ENCODE results near the gene RCOR1.

RCOR1 gene

DNA sequence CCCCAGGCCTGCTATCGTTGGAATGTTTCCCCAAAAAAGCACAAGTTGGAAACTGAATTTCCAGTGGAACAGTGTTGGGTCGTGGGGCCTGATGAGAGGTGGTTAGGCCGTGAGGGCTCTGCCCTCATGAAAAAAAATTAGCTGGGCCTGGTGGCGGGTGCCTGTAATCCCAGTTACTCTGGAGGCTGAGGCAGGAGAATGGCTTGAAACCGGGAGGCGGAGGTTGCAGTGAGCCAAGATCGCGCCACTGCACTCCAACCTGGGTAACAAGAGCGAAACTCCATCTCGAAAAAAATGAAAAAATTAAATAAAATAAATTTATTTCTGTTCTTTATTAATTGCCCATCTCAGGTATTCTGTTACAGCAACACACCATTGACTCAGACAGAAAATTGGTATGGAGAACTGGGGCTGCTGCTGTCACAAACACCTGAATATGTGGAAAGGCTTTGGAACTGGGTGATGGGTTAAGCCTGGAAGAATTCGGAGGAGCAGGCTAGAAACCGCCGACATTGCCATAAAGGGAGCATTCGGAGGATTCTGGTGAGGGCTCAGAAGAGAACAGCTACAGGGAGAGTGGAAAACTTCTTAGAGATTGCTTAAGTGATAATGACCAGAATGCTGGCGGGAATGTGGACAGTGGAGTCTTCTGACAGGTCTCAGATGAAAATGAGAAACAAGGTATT is 17.1 kb upstream of the RCOR1 start:
- TF ChIP-seq, protein P1, sequence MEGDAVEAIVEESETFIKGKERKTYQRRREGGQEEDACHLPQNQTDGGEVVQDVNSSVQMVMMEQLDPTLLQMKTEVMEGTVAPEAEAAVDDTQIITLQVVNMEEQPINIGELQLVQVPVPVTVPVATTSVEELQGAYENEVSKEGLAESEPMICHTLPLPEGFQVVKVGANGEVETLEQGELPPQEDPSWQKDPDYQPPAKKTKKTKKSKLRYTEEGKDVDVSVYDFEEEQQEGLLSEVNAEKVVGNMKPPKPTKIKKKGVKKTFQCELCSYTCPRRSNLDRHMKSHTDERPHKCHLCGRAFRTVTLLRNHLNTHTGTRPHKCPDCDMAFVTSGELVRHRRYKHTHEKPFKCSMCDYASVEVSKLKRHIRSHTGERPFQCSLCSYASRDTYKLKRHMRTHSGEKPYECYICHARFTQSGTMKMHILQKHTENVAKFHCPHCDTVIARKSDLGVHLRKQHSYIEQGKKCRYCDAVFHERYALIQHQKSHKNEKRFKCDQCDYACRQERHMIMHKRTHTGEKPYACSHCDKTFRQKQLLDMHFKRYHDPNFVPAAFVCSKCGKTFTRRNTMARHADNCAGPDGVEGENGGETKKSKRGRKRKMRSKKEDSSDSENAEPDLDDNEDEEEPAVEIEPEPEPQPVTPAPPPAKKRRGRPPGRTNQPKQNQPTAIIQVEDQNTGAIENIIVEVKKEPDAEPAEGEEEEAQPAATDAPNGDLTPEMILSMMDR (IDR thresholded peaks at IDR 0.05) = no peak

DNA sequence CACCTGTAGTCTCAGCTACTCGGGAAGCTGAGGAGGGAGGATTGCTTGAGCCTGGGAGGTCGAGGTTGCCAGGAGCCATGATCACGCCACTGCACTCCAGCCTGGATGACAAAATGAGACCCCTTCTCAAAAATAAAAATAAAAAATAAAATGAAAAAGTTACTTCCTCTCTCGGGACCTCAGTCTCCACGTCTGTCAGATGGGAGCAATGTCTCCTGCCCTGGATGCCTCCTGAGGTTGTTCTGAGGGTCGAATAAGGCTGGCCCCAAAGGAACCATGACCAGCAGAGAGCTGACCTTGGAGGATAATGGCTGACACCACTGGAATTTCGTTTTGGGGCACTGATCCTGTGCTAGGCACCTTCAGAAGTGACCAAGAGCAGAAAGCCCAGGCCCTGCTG is 13.6 kb upstream of the RCOR1 start:
- TF ChIP-seq, protein P1 (IDR thresholded peaks at IDR 0.05) = no peak

DNA sequence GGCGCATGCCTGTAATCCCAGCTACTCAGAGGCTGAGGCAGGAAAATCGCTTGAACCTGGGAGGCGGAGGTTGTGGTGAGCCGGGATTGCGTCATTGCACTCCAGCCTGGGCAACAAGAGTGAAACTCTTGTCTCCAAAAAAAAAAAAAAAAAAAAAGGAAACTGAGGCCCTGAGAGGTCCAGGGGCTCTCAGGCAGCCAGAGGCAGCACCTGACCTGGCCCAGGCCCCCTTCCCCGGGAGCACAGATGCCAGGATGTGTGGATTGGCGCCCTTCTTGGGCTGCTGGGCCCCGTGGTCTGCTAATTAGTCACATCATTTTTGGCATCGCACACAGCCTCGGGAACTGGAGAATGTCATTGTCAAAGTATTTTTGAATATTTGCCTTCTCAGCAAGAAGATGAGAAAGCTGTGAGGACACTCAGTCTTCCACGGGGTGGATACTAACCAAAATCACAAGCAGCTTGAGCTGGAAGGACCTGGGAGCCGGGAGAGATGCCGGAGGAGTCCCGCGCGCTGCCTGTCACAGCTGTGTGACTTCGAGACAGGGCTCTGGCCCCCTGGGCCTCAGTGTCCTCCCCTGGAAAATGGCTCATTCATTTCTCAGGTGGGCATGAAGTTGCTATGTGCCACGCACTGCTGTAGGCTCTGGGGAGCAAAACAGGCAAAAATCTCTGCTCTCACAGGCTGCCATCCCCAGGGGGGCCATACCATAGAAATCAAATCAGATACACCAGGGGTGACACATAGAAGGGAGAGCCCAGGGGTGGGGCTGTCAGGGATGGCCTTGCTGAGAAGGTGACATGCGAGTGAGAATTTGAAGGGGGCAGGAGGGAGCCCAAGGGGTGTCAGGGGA is 12.5 kb upstream of the RCOR1 start:
- TF ChIP-seq, protein P1 (IDR thresholded peaks at IDR 0.05) = no peak

DNA sequence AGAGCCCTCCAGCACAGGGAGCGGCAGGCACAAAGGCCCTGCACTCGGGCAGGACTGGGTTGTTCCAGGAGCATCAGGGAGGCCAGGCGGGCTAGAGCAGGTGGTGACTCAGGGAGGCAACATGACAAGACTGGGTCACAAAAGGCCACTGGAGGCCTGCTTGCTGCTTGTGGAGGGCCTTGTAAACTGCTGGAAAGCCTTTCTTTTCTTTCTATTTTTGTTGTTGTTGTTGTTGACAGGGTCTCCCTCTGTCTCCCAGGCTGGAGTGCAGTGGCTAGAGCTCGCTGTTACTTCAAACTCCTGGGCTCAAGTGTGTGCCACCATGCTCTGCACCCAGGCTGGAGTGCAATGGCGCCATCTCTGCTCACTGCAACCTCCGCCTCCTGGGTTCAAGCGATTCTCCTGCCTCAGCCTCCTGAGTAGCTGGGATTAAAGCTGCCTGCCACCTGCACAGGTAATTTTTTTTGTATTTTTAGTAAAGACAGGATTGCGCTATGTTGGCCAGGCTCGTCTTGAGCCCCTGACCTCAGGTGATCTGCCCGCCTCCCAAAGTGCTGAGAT is 11.8 kb upstream of the RCOR1 start:
- TF ChIP-seq, protein P1 (IDR thresholded peaks at IDR 0.05) = no peak

DNA sequence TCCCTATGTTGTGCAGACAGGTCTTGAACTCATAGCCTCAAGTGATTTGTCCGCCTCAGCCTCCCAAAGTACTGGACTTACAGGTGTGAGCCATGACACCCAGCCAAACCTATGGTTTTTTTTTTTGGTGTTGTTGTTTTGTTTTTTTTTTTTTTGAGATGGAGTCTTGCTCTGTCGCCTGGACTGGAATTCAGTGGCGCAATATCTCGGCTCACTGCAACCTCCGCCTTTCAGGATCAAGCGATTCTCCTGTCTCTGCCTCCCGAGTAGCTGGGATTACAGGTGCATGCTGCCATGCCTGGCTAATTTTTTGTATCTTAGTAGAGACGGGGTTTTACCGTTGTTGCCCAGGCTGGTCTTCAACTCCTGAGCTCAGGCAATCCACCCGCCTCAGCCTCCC is 11.3 kb upstream of the RCOR1 start:
- TF ChIP-seq, protein P1 (IDR thresholded peaks at IDR 0.05) = no peak

DNA sequence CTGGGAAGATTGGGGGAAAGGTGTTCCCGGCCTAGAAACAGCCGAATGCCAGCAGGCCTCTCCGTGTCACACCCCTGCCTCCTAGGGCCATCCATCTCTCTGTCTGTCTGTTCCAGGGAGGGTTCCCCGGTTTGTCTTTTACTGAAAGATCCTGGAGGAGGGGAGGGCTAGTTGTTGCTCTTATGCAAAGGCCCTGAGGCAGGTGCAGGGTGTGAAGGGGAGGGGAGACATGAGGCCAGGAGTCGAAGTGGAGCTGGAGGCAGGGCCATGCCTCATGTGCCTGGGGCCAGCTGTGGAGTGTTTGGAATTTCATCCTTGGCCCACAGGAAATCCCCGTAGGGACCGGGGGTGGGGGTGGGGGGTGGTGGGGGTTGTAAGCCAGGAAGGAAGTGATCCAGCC is 8.7 kb upstream of the RCOR1 start:
- TF ChIP-seq, protein P1 (IDR thresholded peaks at IDR 0.05) = no peak

DNA sequence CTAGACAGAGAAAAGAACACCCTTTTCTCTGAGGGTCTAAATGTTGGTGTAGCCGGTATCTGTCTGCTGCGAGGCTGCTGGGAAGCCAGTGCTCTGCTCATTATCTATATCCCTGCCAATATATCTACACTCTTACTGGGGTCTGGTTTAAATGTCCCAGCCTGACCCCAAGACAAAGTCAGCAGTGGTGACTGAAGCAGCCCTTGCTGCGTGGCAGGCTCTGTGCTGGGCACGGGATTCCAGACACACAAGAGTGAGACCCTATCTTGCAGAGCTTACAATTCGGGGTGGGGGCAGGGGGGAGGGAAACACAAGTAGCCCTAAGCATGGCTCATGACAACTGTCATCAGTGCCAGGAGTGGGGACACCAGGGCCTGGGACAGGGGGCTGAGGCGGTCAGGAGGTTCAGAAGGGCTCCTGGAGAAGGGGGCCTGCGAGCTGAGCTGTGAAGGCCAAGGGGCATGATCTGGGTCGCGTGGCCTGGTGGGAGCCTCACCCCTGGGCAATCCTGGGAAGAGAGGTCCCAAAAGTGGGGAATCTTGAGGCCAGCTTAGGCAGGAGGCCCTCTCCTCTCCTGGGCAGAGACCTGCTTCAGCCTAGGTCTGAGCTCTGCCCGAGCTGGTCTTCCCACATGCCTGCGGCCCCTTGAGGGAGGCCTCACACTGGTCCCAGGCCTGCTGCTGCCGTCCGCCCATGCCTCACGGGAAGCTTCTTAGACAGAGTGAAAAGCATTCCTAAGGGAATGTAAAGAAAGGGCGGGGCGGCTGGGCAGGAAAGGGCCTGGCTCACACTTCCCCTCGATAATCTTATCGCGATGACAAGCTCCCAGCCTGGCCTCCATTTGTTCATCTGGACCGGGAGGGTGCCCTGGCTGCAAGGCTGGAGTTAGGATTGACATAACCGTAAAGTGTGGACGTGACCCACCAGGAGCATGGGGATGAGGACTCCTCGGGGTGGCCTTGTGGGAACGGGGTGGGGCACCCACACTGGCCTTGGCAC is 7.3 kb upstream of the RCOR1 start:
- TF ChIP-seq, protein P1 (IDR thresholded peaks at IDR 0.05) = no peak

Data from LNCAP (cell line).